SK-N-SH (cell line): ENCODE results near the gene HOXA10.

Experiments used
- CTCF ChIP-seq: fragments of 200-600 bp; sonication (generic); IDR thresholded peaks from 2 replicates; pipeline ENCODE4 v1.6.1; 2017; ENCODE audit warnings: antibody characterized with exemption, mild to moderate bottlenecking, moderate library complexity
- EP300 ChIP-seq, 2 experiments: IDR thresholded peaks; 2 replicates each; pipeline versions ENCODE4 v1.4.0 to v1.6.1; 2012; ENCODE audit warnings: borderline replicate concordance in 1 of 2, low read depth in 1 of 2, low read length in 1 of 2
- EZH2phosphoT487 ChIP-seq: fragments of 200-600 bp; sonication (generic); IDR thresholded peaks from 2 replicates; pipeline ENCODE4 v1.6.1; 2017; ENCODE audit warnings: low read depth, mixed run types, mild to moderate bottlenecking, antibody characterized with exemption, moderate library complexity, borderline replicate concordance
- FOXJ3 ChIP-seq: sonication (generic); formaldehyde crosslinking; IDR thresholded peaks from 2 replicates; pipeline ENCODE4 v1.5.1; 2020; ENCODE audit warnings: mild to moderate bottlenecking, missing genetic modification reagents
- GABPA ChIP-seq: IDR thresholded peaks from 2 replicates; pipeline ENCODE4 v1.4.0; 2012; ENCODE audit warnings: low read depth, mild to moderate bottlenecking
- GATA2 ChIP-seq: sonication (generic); formaldehyde crosslinking; IDR thresholded peaks from 2 replicates; pipeline ENCODE4 v1.5.0; 2020; ENCODE audit warnings: mild to moderate bottlenecking, missing genetic modification reagents
- MAX ChIP-seq: IDR thresholded peaks from 2 replicates; pipeline ENCODE4 v1.4.0; 2012; ENCODE audit warnings: low read depth
- MEF2A ChIP-seq: IDR thresholded peaks from 2 replicates; pipeline ENCODE4 v1.4.0; 2012; ENCODE audit warnings: low read depth, borderline replicate concordance
- RAD21 ChIP-seq: IDR thresholded peaks from 2 replicates; pipeline ENCODE4 v1.6.1; 2012; ENCODE audit warnings: mild to moderate bottlenecking, low read length
- REST ChIP-seq: IDR thresholded peaks from 2 replicates; pipeline ENCODE4 v1.6.1; 2012; ENCODE audit warnings: mild to moderate bottlenecking, low read depth, low read length, moderate library complexity
- RFX5 ChIP-seq: IDR thresholded peaks from 2 replicates; pipeline ENCODE4 v1.6.1; 2012; ENCODE audit warnings: mild to moderate bottlenecking, improper control_type of control experiment, low read length
- SMC3 ChIP-seq: IDR thresholded peaks from 2 replicates; pipeline ENCODE4 v1.6.1; 2012; ENCODE audit warnings: low read depth, low read length, improper control_type of control experiment
- USF1 ChIP-seq: IDR thresholded peaks from 2 replicates; pipeline ENCODE4 v1.4.0; 2012; ENCODE audit warnings: low read depth, borderline replicate concordance
- USF2 ChIP-seq: fragments of 150-350 bp; IDR thresholded peaks from 2 replicates; pipeline ENCODE4 v1.6.1; 2017; ENCODE audit warnings: antibody characterized with exemption, low read length, low read depth, borderline replicate concordance

GRCh38 chr7:27163288-27164044, 10.7 kb downstream of the HOXA10 start:
- no peak for TF ChIP-seq REST
- no peak for TF ChIP-seq CTCF
- TF ChIP-seq EP300 (IDR thresholded peaks at IDR 0.05; ENCODE audit: borderline replicate concordance in 1 of 2, low read depth in 1 of 2, low read length in 1 of 2): no peak
- TF ChIP-seq RAD21: no peak
- no peak for TF ChIP-seq SMC3
- no peak for TF ChIP-seq RFX5
- no peak for TF ChIP-seq USF1
- TF ChIP-seq GABPA: no peak
- no peak for TF ChIP-seq MAX
- TF ChIP-seq EZH2phosphoT487: no peak
- TF ChIP-seq FOXJ3 (CRISPR knock-in tag): no peak
- TF ChIP-seq USF2: no peak
- no peak for TF ChIP-seq GATA2
- no peak for TF ChIP-seq MEF2A
